ENCODE results near the gene HMGCLL1.

The HMGCLL1 gene

DNA sequence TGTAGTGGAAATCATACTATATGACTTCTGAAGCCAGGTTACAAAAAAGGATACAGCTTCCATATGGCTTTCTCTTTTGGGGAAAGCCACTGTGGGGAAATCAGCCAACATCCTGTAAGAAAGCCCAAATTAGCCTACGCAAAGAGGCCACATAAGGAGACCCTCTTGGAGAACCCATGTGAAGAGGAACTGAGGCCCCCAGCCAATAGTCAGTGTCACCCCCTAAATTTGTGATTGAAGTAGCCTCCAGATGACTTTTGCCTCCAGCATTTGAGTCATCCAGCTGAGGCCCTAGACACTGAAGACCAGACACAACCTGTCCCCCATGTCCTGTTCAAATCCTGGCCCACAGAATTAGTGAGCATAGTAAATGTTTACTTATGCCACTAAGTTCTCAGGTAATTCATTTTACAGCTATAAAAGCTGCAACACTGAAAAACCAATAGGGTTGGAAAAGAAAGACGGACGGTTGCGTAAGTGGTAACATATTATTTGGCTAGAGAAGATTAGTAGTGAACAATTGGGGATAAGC, 60.4 kb downstream of the HMGCLL1 start:
- no peaks in the 10 kb centered on the region for H3F3A ChIP-seq (ENCODE audit: low read depth)
- no peaks in the 10 kb centered on the region for H3K79me2 ChIP-seq (ENCODE audit: insufficient read depth, low read length)
- no peak overlapping the region for H3K9ac ChIP-seq (ENCODE audit: low read depth, low read length, poor library complexity, severe bottlenecking)
- no peak overlapping the region for H3K4me2 ChIP-seq (ENCODE audit: low read depth, low read length, poor library complexity, severe bottlenecking)
- no peaks in the 10 kb centered on the region for H3K9me2 ChIP-seq (replicated peaks; ENCODE audit: low read depth, low read length)
- H2AFZ ChIP-seq (ENCODE audit: low read length) = no peak overlapping the region
- no peaks in the 10 kb centered on the region for H3K4me1 ChIP-seq (ENCODE audit: insufficient read depth, low read length, poor library complexity, severe bottlenecking)
- no peaks in the 10 kb centered on the region for H3K9me3 ChIP-seq (ENCODE audit: insufficient read depth, low read depth, low read length)
- H4K20me1 ChIP-seq (ENCODE audit: insufficient read depth, low read length, poor library complexity, severe bottlenecking) = no peaks in the 10 kb centered on the region
- H3K27me3 ChIP-seq (ENCODE audit: insufficient read depth, low read length, poor library complexity, severe bottlenecking) = no peaks in the 10 kb centered on the region
- no peak overlapping the region for H3K4me3 ChIP-seq (ENCODE audit: low read length, poor library complexity, severe bottlenecking)
- no peak for TF ChIP-seq EZH2phosphoT487 (IDR thresholded peaks at IDR 0.05; ENCODE audit: borderline replicate concordance)
- TF ChIP-seq CTCF (conservative IDR thresholded peaks at IDR 0.05; ENCODE audit: low read length) = no peak
- no peaks in the 10 kb centered on the region for H3K36me3 ChIP-seq (ENCODE audit: insufficient read depth, low read length)

- H3F3A ChIP-seq (ENCODE audit: low read depth) = no peaks in the 10 kb centered on the region
- no peak overlapping the region for H3K4me2 ChIP-seq (ENCODE audit: low read depth, low read length, poor library complexity, severe bottlenecking)
- no peak overlapping the region for H3K9ac ChIP-seq (ENCODE audit: low read depth, low read length, poor library complexity, severe bottlenecking)
- no peaks in the 10 kb centered on the region for H3K4me1 ChIP-seq (ENCODE audit: insufficient read depth, low read length, poor library complexity, severe bottlenecking)
- H3K27me3 ChIP-seq (ENCODE audit: insufficient read depth, low read length, poor library complexity, severe bottlenecking) = no peaks in the 10 kb centered on the region
- no peak for TF ChIP-seq CTCF (conservative IDR thresholded peaks at IDR 0.05; ENCODE audit: low read length)
- no peak for TF ChIP-seq EZH2phosphoT487 (IDR thresholded peaks at IDR 0.05; ENCODE audit: borderline replicate concordance)
- no peaks in the 10 kb centered on the region for H3K9me2 ChIP-seq (replicated peaks; ENCODE audit: low read depth, low read length)
- no peak overlapping the region for H3K4me3 ChIP-seq (ENCODE audit: low read length, poor library complexity, severe bottlenecking)
- no peaks in the 10 kb centered on the region for H4K20me1 ChIP-seq (ENCODE audit: insufficient read depth, low read length, poor library complexity, severe bottlenecking)
- H2AFZ ChIP-seq (ENCODE audit: low read length) = no peak overlapping the region
- H3K9me3 ChIP-seq (ENCODE audit: insufficient read depth, low read depth, low read length) = no peaks in the 10 kb centered on the region
- H3K79me2 ChIP-seq (ENCODE audit: insufficient read depth, low read length) = no peaks in the 10 kb centered on the region
- H3K36me3 ChIP-seq (ENCODE audit: insufficient read depth, low read length) = no peaks in the 10 kb centered on the region
Observed at GRCh38 chr6:55516736-55517135, 62.3 kb downstream of the HMGCLL1 start.

DNA sequence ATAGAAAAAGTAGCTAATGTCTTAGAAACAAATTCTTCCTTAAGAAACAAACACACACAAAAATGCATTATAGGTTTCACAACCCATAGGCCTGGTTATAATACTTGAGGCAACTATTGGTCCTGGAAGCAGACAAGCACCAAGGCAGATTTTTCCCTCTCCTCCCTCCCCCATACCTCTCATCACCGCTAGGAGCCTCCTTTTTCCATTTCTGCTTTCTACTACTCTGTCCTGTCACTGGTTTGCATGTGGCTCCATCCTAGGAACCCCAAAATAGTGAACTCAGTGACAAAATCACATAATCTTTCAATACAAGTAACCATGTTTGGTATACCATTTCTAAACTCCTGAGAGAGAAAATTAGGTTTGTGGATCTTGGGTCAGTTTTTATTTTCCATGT, 66.1 kb downstream of the HMGCLL1 start:
- Histone ChIP-seq H3K9me2 (replicated peaks; ENCODE audit: low read depth, low read length) (no peaks in the 10 kb centered on the region), H3K4me2 (ENCODE audit: low read depth, low read length, poor library complexity, severe bottlenecking) (no peak overlapping the region), H3K4me3 (ENCODE audit: low read length, poor library complexity, severe bottlenecking) (no peak overlapping the region), H3K4me1 (ENCODE audit: insufficient read depth, low read length, poor library complexity, severe bottlenecking) (no peaks in the 10 kb centered on the region), H3K27me3 (ENCODE audit: insufficient read depth, low read length, poor library complexity, severe bottlenecking) (peaks cover 4% of the 10 kb centered on the region), H3K9ac (ENCODE audit: low read depth, low read length, poor library complexity, severe bottlenecking) (no peak overlapping the region), H4K20me1 (ENCODE audit: insufficient read depth, low read length, poor library complexity, severe bottlenecking) (no peaks in the 10 kb centered on the region), H3F3A (ENCODE audit: low read depth) (no peaks in the 10 kb centered on the region), H3K9me3 (ENCODE audit: insufficient read depth, low read depth, low read length) (no peaks in the 10 kb centered on the region), H2AFZ (ENCODE audit: low read length) (no peak overlapping the region), H3K36me3 (ENCODE audit: insufficient read depth, low read length) (no peaks in the 10 kb centered on the region), H3K79me2 (ENCODE audit: insufficient read depth, low read length) (no peaks in the 10 kb centered on the region)
- no peak for TF ChIP-seq EZH2phosphoT487 (IDR thresholded peaks at IDR 0.05; ENCODE audit: borderline replicate concordance)
- TF ChIP-seq CTCF (conservative IDR thresholded peaks at IDR 0.05; ENCODE audit: low read length) = no peak

Data from Loucy (cell line).